Measurements from ENCODE around the gene MEAK7.

Gene MEAK7

GRCh38 chr16:84495506-84495905 is 9.0 kb downstream of the MEAK7 start:
- no peak for DNase-seq

DNA sequence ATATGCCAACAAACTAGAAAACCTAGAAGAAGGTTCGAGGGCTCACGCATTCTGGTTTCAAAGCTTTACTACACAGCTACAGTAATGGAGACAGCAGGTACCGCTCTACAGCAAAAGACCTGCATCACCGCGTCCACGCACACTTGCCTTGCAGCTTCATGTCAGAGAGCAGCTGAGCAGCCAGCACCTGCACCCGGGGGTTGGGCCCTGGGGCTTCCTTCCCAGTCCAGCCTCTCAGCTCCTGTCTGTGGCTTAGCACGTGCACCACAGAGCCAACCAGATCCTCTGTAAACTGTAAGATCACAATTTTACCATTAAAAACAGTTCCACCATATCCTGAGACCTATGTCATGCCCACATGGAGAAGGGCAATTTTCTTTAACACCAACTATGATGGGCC is 15.3 kb downstream of the MEAK7 start:
- no peak for DNase-seq

- no peak for DNase-seq
Observed at GRCh38 chr16:84487358-84487757, 17.1 kb downstream of the MEAK7 start.

GRCh38 chr16:84486551-84487235 is 17.8 kb downstream of the MEAK7 start:
- no peak for DNase-seq

- DNase-seq, result no peak
Observed at GRCh38 chr16:84486126-84486525, 18.3 kb downstream of the MEAK7 start.

- DNase-seq, result no peak
Observed at GRCh38 chr16:84485255-84486010, 19.0 kb downstream of the MEAK7 start.

DNA sequence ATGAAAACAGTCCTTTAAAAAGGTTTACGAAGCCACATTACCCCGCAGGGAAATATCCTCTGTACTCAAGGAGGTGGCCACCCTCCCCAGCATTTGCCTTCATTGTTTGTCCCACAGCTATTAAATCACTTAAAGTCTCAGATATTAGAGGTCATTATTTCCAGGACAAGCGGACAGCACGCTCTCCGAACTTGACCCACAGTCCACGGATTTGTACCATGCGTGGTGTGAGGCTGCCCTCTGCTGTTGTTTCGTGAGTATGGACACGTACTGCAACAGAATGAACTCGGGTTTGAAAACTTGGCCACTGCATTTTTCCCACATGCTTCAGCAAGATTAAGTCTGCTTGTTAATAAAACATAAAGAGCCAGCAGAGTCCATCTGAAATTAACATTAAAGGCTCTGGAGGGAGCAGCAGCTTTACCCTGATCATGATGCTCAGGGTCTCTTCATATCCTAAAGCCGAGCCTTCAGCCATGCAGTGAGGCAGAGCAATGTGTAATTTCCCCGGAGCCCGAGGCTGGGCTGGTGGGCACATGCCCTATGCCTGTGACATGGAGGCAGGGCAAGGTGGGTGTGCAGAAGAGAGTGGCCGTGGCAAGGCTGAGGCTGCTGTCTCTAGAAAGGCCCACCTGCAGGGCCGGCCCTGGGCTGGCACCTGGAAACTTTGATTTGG is 19.7 kb downstream of the MEAK7 start:
- peak in 45 of 56 donors; percentile 14 to 88 (median 56) for DNase-seq

DNA sequence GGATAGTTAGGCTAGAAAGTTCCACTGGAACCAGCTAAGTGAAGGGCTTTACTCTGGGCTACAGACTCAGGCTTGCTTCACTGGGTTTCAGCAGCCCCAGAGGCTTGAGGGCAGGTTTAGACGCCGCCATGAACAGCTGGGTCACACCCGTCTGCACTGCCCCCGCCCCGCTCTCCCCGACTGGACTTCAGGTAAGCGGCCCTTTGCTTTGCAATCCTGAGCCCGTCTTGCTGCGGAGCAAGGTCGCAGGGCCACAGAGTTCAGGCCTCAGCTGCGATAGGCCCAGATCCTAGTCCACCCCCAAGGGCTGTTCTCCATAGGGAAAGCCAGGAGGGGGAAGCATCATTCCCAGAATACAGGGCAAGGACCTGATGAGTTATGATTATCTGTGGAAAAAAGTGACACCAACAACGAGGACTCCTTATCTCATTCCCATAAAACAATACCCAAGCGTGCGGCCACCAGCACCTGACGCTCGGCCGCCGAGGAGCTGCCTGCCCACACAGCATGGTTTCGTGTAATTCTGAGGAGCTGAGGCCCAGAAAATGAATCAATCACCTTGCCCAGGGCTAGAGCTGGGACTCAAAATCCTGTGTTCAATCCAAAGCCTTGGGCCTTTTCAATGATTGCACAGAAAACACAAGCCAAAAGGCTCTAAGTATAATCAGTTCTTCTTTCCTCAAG is 20.4 kb downstream of the MEAK7 start:
- no peak for DNase-seq

- DNase-seq, result no peak
Observed at GRCh38 chr16:84482951-84483881, 21.2 kb downstream of the MEAK7 start.

DNA sequence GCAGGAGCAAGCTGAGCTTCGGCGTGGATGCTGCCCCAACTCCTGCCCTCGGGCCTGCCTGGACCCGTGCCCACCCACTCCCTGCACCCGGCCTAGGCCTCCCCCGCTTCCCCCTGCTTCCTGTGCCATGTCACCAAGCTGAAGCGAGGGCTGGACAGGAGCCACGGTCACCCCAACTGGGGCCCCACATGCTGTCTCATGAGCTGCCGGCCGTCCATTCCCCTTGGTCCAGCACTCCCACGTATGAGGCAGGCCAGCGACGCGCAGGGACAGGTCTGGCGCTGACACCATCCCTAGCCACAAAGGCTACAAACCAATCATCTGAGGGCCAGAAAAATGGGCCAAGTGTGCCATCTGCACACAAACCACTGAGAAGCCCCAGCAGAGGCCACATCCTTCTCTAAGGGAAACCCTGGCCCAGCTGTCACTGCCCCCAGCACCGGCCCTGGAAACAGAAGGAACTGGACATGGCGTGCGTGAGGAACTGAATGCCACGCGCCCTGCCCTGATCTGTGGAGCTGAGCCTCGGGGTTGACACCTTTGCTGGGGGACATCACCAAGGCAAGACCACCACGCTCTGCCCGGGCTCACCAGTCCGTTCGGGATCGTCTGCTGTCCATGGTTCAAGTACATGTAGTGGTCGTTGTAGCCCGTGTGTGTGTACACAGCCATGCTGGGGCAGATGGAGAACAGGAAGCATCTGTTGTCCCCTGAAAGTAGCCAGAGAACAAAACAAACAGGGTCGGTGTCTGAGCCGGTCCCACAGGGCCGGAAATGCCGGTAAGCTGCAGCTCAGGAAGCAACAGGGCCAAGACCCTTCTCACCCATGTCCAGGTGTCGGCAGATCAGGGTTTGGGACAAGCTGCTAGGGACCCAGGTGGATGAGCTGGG is 22.2 kb downstream of the MEAK7 start:
- DNase-seq, result peak in 16 of 56 donors; percentile 14 to 68 (median 35)

- peak in 1 of 56 donors; percentile 20 for DNase-seq
Observed at GRCh38 chr16:84481051-84481735, 23.3 kb downstream of the MEAK7 start.

DNA sequence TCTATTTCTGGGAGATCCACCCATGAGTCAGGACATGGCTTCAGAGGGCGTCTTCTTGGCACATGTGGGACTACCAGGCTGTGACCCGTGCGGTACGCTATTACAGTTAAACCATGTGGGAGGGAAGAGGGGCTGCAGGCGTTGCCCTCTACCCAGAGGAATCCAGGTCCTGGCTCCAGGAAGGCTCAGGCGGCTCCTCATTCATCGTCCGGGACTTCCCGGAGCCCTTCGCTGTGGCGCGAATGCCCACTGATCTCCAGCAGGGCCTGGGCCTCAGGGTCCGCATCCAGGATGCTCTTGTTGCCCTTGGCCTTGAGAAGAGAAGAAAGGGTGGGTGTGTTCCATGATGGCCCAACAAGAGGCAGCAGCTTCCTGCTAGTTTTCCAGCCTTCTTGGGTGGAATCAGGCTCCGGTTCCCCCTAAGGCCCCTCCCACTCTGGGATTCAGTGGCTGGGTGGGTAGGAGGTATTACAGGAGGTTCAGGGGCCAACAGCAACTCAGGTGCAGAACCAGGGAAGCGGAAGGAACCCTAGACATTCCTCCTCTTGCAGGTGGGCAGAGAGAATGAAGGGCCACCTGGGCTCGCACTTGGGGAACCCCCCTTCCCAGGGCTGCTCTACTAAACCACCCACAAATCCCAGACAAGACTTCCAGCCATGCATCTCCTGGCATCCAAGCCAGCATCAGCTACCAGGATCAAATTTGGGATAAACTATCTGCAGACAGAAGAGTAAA is 24.6 kb downstream of the MEAK7 start:
- DNase-seq, result no peak

DNA sequence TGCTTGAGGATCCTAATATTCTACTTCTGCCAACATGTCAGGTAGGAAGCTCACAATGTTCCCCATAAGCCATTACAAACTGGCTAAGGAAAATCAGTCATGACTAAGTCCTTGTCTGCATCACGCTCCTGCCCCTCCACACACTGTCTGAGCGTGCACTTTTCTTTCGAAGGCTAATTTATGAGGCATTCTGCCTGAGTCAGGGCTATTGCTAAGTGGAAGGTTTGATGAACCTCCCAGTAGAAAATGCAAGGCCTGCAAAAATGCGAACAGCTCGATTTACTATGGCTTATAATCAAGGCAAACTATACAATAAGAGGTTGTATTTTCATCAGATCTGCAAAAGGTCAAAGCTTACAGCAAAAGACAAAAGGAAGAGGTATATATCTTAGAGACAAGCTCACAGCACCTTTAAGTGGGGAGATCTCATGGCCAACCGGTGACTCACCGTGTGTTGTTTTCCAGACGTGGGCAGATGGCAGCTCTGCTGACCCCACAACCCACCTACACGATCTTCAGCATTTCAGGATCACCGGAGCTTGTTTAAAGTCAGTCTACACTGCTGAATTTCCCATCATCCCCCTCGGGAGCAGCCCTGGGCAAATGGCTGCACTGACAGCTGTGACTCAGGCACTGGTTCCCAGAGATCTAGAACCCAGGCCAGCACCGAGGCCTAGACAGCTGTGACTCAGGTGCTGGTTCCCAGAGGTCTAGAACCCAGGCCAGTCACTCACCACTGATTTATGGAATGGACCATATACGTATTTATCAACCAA is 26.1 kb downstream of the MEAK7 start:
- no peak for DNase-seq

DNA sequence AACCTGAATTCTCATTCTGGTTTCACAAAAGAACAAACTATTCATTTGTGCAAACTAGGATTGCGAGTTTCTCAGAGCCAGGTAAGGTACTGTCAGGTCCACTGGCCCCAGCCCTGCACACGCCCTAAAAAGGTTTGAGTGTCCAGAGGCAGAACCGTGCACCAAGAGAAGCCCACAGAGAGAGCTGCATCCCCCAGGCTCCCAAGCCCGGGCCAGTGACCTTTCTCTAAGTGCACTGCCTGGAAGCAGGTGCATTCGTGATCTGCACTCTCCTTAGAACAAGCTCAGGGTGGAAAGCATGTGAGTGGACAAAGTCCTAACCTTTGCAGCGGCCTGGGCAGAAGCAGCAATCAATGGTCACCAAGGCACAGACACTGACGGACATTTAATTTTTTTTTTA is 26.8 kb downstream of the MEAK7 start:
- DNase-seq, result no peak

DNA sequence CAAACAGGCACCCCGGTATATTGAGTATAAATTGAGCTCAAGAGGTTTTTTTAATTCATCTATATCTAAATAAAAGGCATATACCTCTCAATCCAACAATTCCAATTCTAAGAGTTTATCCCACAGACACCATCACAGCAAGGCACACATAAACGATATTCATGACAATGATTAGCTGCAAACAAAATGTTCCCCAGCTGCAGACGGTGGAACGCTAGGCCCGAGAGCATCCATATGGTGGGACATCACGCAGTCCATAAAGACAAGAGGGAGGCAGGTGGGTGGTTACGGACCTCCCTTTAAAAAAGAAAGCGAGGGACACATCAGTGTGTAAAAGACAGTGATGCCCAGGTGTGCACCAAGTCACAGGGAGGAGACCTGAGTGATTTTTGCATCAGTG is 28.1 kb downstream of the MEAK7 start:
- no peak for DNase-seq

DNA sequence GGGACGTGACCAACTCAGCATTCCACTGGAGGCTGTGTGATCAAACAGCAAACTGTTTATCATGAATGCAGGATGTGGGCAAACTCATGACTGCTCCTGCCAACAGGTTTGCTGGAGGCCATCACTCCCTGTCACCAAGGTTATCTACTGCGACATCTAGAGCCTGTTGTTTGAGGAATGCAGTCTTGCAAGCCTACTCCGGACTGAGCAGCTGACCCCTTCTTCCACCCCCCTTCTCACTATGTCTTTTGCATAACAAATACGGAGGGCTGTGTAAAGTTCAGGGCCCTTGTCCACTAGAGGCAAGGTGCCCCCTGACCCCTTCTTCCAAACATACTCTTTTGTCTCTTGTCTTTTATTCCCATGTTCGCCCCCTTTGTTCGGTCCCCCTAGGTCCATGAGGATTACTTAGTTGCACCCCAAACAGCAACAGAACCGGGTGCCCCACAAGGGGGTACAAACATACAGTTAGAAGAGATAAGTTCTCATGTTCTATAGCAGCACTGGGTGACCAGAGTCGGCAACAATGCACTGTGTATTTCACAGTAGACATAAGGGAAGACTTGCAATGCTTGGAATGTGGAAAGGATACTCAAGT is 28.7 kb downstream of the MEAK7 start:
- no peak for DNase-seq

DNA sequence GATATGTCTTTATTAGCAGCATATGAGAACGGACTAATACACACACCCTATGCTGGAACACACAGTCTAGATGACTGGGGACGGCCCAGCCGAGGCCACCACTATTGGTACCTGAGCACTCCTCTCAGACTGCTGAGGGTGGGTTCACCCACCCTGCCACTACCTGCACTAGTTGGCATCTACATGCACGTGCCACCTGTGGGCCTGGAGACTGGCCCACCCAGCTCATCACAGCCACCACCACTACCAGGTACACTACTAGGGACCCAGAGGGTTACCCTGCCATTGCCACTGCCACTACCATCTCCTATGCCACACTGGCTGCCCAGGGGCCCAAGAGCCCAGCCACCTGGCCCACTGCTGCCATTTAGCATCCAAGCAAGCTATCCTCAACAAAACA is 32.5 kb downstream of the MEAK7 start:
- DNase-seq, result no peak
